Nucleus accumbens (tissue), 56 donors: ENCODE results near the gene ADRB2.
"Not testable (repeated sequence)": the region's sequence is repeated elsewhere in the genome, so short reads cannot be mapped to it uniquely, and the experiment has no call there.

ENCODE experiments used
- DNase-seq, 56 donors: peaks; one replicate each; lab custom pipeline; 2025; lab: John Stamatoyannopoulos, UW

ADRB2 gene

DNA sequence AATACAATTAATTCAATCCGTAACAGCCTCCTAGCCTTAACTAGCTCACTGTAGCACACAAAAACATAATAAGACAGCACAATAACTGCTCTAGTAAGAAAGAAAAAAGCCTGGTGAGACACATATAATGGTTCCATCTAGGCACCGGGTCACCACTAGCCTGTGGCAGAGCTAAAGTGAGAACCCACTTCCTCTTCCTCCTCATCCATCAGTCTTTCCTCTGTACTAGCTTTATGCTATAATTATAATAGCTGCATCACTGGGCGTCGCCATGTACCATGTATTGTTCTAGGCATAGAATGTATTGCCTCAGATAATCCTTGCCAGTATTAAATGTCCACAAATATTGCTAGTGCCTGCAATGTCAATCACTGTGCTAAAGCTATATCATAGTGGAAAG, 23.1 kb downstream of the ADRB2 start:
- DNase-seq = no peak

DNA sequence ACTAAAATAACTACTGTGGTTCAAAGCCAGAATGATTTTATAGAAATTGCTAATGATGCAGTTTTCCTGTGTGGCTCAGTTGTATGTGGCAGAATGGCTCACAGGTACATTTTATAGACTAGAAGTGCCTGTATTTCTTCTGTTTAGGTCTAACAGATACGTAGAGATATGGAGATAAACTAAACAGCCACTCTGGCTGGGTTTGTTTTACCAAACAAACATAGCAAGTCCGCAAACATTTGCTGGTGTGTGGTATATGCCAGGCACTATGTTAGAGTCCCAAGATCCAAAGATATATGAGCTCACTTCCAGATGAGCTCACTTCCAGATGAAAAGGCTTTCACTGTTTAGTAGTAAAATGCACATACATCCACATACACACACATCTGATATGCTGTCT, 24.4 kb downstream of the ADRB2 start:
- DNase-seq = no peak

DNA sequence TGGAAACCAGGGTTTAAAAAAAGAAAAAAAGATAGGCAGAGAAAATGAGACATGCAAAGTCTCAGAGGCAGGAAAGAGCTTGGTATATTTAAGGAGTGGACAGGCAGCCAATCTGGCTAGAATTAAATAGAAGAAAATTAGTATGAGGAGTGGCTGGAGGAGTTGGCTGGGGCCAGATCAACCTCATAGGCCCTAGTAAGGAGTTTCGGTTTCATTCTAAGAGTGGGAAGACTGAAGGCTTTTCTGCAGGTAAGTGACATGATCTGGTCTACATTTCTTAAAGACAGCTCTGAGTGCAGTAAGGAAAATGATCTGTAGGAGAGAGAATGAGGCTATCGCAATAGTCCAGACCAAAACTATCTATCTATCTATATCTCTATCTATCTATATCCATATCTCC, 27.5 kb downstream of the ADRB2 start:
- no peak for DNase-seq

DNA sequence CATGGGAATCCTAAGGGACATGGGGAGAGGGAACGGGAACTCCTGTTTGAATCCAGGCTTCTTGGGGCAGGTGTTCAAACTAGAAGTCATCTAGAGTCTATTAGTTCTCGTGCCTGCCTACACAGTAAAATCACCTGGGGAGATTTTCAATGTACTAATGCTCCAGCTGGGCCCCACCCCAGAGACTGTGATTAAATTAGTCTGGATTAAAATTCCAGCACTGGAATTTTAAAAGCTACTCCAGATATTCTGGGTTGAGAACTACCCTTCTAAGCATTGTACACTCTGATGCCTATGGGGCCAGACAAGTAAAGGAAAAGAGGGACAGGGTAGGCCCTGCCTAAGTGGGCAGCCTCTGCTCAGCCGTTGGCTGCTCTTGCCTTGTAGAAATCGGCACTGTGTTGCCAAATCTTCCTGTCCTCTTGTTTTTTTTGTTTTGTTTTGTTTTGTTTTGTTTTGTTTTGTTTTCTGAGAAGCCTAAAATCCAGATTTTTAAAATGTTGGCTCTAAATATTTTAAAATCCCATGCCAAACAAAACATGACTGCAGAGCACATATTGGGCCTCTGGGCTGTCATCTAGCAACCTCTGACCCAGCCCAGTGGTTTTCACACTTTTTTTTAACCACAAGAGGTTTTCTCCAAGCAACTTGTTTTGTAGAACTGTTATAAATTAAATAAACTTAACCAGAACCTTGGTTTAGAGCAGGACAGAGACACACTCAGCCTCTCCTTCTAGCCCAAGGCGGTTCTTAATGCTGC, 29.0 kb downstream of the ADRB2 start:
- DNase-seq = no peak

DNA sequence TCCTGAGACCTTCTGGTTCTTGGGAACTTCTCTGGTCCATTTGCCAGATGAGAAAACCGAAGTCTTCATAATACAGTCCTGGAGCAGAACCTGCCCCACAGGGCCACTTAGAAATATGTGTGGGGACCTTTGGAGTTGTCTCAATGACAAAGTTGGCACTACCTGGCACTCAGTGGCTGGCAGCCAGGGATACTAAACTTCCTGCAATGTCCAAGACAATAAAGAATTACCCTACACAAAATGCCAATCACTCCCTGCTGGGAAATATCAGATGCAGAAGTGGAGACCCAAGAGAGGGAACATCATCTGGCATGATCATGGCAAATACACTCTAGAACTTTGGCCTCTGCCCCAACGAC, 29.6 kb downstream of the ADRB2 start:
- DNase-seq = no peak

DNA sequence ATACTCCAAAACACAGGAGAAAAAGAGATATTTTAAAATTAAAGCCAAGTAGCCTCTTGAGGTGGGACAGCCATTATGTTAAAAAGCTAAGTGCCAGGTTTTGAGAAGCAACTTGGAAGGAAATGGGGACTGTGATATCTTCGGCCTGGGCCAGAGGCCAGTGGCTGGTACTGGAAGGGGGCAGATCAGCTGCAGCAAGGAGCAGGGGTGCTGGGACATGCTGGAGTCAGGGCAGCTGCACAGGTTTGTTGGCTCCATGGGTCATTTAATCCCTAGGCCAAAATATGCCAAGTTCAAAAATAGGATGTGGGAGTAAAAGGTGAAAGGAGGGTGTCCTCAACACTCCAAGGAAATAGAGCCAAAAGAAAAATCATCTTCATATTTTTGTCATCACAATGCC, 30.0 kb downstream of the ADRB2 start:
- DNase-seq = no peak

DNA sequence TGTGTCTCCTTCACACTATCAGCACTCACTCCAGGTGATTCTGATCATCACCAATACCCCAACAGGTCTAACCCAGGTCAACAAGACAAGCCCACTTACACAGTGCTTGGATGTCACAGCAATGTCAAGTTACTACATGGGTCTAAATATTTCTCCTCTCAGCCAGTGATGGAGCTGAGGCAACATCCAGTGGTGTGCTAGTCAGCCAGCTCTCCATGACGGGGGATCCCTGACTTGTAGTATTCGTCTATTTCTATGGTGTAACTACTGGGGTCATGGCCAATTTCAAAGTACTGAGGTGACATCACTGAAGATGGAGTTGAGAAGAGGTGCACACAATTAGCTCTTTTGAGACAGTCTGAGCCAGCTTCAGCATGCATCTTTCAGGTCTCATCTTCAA, 31.1 kb downstream of the ADRB2 start:
- DNase-seq = no peak

DNA sequence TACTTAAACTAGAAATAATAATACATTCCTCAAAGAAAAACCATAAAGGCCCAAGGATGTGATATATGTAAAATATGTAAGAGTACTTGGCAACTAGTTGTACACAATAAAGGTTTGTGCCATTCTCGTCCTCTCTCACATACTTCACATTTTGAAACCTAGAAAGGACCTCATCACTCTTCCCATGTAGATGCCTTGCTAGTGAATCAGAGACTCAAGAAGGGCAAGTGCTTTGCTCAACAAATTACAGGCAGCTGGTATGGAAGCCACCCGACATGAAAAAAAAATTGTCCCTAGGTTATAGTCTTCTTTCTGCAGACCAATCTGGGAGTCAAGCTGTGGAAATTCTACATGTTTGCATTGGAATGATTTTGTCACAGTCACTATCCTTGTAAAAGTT, 31.7 kb downstream of the ADRB2 start:
- DNase-seq = no peak

DNA sequence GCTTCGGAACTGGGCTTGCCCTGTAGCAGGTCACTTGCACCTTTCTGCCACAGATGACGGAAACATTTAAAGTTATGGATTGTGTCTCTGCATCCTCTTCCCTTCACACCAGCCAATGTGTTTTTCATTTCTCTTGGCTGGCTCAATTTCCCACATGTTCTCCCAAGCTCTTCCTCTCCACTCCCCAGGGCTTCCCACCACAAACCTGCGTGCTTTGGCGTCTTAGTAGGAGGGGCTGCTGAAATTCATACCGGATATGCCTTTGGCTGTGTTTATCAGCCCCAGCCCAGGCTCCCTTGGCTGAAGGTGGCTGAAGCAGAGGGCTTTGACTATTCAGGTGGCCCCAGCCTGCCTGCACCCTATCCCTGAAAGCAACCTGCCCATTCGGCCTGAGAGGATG, 32.1 kb downstream of the ADRB2 start:
- no peak for DNase-seq

DNA sequence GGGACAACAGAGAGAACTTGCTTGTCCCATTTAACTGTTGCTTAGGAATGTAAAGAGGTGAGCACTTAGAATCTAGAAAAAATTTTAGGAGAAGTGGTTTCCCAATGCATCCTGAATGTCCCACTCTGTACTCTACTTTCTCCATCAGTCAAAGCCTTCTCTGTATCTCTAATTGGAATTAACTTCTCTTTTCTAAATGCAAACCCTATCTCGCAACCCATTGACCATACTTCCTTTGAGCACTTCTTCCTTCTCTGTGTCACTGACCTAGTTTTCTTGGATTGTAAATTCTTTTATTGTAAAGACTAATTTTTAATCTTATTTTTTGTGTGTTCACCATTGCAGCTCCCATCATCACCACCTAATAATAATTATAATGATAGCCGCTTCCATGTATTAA, 33.3 kb downstream of the ADRB2 start:
- DNase-seq = no peak

DNA sequence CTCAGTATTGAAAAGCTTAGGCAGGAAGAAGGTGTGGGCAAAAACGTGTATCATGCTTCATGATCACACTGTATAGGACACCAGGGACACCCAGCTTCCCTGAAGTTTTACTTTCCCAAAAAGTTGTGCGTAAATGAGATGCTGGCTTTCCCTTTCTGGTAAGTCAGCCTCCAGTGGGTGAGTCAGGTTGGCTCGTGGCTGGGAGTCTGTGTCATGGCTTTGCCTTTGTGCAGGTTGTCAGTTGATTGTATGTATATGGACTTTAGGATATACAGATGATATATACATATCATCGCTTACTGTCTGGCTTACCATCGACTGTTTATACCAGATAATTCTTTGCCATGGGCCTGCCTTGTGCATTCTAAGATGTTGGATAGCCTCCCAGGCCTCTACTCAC, 34.2 kb downstream of the ADRB2 start:
- DNase-seq = no peak

DNA sequence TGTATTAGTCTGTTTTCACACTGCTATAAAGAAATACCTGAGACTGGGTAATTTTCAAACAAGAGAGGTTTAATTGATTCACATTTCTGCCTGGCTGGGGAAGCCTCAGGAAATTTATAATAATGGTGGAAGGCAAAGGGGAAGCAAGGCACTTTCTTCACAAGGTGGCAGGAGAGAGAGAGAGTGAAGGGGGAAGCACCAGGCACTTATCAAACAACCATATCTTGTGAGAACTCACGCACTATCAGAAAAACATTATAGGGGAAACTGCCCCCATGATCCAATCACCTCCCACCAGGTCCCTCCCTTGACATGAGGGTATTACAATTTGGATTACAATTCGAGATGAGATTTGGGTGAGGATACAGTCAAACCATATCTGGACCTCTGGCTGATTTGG, 34.7 kb downstream of the ADRB2 start:
- no peak for DNase-seq

DNA sequence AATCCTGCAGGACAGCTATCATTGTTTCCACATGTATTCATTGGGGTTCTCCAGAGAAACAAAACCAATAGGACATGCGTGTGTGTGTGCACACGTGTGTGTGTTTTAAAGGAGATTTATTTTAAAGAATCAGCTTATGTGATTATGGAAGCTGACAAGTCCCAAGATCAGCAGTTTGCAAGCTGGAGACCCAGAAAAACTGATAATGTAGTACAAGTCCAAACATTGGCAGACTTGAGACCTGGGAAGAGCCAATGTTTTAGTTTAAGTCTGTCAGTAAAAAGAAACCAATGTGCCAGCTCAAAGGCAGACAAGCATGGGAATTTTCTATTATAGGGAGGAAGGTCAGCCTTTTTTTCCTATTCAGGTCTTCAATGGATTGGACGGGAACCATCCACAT, 35.3 kb downstream of the ADRB2 start:
- DNase-seq = no peak

DNA sequence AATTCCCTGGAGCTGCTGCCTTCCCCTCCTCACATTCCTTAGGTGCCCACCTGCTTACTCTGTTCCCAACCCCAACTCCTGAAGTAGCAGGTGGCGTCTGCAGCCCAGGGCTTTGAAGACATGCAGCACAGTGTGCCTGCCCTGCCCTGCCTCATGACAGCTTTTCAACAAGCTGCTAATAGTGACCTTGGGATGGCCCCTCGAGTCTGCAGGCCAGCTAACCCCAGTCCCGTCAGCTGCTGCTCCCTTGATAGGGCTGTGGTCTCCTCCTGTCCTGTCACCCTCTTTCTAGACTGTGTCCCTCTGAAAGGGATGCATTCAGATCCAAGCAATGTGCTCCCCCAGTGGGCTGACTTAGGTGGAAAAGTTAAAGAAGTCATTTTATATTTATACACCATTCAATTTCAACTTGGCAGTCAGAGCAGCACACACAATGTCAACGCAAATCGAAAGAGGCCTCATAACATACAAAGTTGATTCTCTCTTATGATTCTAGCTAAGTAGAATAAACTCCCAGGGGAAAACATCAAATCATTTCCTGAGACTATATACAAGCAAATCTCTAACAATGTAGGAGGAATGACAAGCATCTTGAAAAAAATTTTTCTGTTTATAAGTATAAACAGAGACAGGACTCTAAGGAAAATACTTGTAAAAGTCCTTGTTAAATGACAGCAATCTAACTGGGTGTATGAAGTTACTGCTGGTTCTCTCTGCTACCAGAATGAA, 37.9 kb downstream of the ADRB2 start:
- no peak for DNase-seq

DNA sequence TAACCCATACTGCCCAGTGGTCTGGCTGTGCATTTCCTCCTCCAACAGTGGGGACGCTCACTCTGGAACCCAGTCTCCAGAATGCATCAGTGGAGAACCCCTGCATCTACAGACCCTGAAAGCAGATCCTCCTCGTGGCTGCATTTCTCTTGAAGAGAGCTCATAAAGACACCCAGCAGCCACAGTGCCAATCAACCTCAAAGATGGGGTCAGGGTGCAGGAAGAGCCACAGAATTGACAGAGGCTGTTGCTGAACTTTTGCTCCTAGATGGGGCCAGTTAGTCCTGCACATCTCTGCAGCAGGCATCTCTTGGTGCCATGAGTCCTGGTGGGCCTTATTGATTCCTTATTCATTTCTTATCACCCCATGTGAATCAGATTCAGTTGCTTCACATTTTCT, 39.6 kb downstream of the ADRB2 start:
- no peak for DNase-seq

DNA sequence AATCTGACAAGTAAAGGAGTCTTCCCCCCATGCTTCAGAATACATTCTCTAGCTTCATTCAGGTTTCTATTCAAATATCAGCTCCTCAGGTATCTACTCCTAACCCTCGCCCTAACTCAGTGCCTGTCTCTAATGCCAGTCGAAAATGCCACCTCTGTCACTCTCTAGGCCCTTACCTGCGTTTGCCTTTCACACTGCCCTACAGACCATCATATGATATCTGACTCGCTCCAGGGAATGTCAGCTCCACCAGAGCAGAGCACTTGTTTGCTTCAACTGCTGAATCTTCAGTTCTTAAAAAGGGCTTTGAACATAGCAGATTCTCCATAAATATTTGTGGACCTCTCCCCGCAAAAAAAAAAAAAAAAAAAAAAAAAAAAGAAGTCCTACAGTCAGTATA, 46.7 kb downstream of the ADRB2 start:
- no peak for DNase-seq

DNA sequence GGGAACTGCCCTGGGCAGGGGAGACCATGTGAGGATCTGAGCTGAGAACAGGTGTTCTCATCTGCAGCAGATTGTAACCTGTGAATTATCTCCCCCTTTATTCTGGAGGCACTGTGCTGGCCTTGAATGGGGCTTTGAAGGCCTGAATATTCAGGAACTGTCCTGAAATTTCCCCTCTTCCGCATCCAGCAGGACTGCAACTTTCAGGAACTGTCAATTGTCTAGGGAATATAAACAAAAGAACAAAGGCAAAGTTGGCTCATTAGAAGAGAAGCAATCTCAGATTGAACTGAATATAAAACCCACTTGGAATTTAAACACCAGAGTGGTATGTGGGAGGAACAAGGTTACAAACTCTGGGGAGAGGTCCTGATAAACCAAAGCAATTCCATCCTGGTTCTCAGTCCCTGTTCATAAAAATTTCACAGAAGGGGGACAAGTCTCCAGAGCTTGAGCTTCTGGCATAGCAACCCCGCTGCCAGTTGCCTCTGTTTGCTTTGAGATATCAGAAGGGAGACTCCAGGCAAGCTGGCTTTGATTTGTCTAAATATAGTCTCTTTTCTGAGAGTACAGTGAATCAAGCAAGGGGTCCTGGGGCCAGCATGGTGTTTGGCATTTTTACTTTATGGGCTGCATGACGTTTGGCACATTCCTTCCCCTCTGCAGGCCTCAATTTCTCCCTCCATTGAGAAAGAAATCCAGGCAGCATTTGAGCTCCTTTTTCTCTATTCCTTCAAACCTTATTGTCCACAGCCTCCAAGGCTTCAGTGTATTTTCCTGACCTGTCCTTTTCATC, 47.5 kb downstream of the ADRB2 start:
- DNase-seq = no peak

DNA sequence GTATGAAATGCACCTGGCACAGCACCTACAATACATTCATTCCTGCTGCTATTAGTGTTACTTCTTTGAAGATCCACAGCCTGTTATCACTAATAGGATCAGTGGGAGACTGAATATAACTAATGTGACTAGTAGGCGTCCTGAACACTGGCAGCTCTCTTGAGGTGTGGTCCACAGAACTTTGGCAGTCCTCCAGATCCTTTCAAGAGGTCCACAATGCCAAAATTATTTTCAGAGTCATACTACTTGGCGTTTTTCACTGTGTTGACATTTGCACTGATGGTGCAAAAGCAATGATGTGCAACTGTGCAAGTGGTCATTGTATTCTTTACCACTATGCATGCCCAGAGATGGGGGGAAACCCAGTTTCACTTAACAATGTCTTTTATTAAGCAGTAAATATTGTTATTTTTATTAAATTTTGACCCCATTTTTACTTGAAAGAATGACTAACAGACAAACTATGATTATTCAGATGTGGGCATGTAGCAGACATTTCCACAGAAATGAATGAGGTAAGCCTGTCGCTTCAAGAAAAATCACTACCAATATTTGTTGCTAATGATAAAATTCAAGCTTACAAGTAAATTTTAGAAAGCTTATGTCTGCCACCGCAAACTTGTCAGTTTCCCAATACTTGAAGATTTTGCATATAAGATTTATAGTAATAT, 48.9 kb downstream of the ADRB2 start:
- DNase-seq = no peak

DNA sequence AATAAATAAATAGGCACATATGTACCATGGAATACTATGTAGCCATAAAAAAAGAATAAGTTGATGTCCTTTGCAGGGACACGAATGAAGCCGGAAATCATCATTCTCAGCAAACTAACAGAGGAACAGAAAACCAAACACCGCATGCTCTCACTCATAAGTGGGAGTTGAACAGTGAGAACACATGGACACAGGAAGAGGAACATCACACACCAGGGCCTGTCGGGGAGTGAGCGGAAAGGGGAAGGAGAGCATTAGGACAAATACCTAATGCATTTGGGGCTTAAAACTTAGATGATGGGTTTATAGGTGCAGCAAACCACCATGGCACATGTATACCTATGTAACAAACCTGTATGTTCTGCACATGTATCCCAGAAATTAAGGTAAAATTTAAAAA, 51.0 kb downstream of the ADRB2 start:
- DNase-seq = not testable (repeated sequence)
